ACC112 (cell line): ENCODE results near the gene PTX4.
"Not testable (repeated sequence)": the region's sequence is repeated elsewhere in the genome, so short reads cannot be mapped to it uniquely, and the experiment has no call there.

Experiments used
- H2AFZ ChIP-seq: fragments of 200-600 bp; sonication (generic); one replicate; pipeline ENCODE4 v1.6.0; 2017; ENCODE audit warnings: antibody characterized with exemption, low read length; ENCODE audit not compliant: unreplicated experiment
- H3K27ac ChIP-seq: fragments of 200-600 bp; sonication (generic); 2 replicates; pipeline ENCODE4 v1.5.1; 2014; ENCODE audit warnings: low read depth, mild to moderate bottlenecking, antibody characterized with exemption, low read length, moderate library complexity
- H3K27me3 ChIP-seq: fragments of 200-600 bp; sonication (generic); 2 replicates; pipeline ENCODE4 v1.6.1; 2014; ENCODE audit warnings: mild to moderate bottlenecking, antibody characterized with exemption, low read length, moderate library complexity, mixed read lengths; ENCODE audit not compliant: insufficient read depth
- H3K36me3 ChIP-seq: fragments of 200-600 bp; sonication (generic); 2 replicates; pipeline ENCODE4 v1.6.1; 2016; ENCODE audit warnings: mild to moderate bottlenecking, antibody characterized with exemption, low read length, moderate library complexity, mixed read lengths; ENCODE audit not compliant: insufficient read depth
- H3K4me1 ChIP-seq: fragments of 200-600 bp; sonication (generic); one replicate; pipeline ENCODE4 v1.6.1; 2016; ENCODE audit warnings: low read length, mixed read lengths; ENCODE audit not compliant: insufficient read depth, unreplicated experiment, control insufficient read depth
- H3K4me3 ChIP-seq: fragments of 200-600 bp; sonication (generic); 2 replicates; pipeline ENCODE4 v1.5.1; 2014; ENCODE audit warnings: mild to moderate bottlenecking, low read depth, low read length
- H3K79me2 ChIP-seq: fragments of 200-600 bp; sonication (generic); one replicate; pipeline ENCODE4 v1.6.0; 2016; ENCODE audit warnings: low read length; ENCODE audit not compliant: control insufficient read depth, unreplicated experiment, insufficient read depth

PTX4 gene

DNA sequence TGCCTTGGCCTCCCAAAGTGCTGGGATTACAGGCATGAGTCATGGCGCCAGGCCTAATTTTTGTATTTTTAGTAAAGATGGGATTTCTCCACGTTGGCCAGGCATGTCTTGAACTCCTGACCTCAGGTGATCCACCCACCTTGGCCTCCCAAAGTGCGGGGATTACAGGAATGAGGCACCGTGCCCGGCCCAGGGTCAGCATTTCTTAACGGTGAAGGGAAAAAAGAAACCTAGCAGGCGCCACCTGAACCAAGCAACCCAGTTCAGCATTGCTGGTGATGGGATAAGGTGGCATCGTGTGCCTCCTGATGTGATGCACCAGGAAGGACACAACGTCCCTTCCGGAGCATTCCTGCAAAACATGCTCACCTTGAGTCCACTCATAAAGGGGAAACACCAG lies 11.7 kb downstream of the PTX4 start:
- H3K4me3 ChIP-seq = no peak overlapping the region
- no peak overlapping the region for H2AFZ ChIP-seq
- H3K4me1 ChIP-seq = peaks cover 8% of the 10 kb centered on the region
- no peaks in the 10 kb centered on the region for H3K36me3 ChIP-seq
- H3K27ac ChIP-seq = no peak overlapping the region
- no peaks in the 10 kb centered on the region for H3K27me3 ChIP-seq
- H3K79me2 ChIP-seq = peaks cover 33% of the 10 kb centered on the region

DNA sequence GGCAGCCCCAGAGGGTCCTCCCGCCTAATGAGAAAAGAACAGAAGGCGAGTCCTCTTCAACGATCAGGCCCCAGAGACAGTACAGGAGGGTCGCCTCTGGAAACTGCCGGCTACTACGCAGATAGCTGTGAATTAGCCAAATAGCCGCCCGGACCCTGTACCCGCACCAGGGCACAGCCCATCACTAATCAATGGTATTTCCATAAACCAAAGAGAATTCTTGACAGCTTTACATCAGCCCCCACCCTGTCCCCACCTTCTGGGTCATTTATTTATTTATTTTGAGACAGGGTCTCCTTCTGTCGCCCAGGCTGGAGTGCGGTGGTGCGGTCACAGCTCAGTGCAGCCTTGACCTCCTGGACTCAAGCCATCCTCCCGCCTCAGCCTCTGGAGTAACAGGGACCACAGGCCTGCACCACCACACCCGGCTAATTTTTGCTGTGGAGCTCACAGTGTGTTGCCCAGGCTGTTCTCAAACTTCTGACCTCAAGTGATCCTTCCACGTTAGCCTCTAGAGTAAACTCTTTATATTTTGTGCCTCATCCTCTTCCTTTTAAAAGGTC lies 13.1 kb downstream of the PTX4 start:
- peak overlapping the region; percentile 79 for H3K27ac ChIP-seq
- peak overlapping the region; percentile 90 for H3K4me3 ChIP-seq
- H3K79me2 ChIP-seq = peaks cover 47% of the 10 kb centered on the region
- peaks cover 17% of the 10 kb centered on the region for H3K4me1 ChIP-seq
- no peaks in the 10 kb centered on the region for H3K27me3 ChIP-seq
- H3K36me3 ChIP-seq = no peaks in the 10 kb centered on the region
- H2AFZ ChIP-seq = peak overlapping the region; percentile 98

- Histone ChIP-seq H3K36me3 (no peaks in the 10 kb centered on the region), H2AFZ (peak within 1 kb of the TSS; percentile 98), H3K27me3 (no peaks in the 10 kb centered on the region), H3K79me2 (peaks cover 54% of the 10 kb centered on the region), H3K4me3 (peak within 1 kb of the TSS; percentile 90), H3K27ac (peak within 1 kb of the TSS; percentile 79), H3K4me1 (peaks cover 23% of the 10 kb centered on the region)
Measured at GRCh38 chr16:1474796-1475551, 13.8 kb downstream of the PTX4 start, which contains the start of gene CLCN7. Gene CLCN7 (minus strand): TSS chr16:1475028. CDS start chr16:1474974, 54 bp downstream.

DNA sequence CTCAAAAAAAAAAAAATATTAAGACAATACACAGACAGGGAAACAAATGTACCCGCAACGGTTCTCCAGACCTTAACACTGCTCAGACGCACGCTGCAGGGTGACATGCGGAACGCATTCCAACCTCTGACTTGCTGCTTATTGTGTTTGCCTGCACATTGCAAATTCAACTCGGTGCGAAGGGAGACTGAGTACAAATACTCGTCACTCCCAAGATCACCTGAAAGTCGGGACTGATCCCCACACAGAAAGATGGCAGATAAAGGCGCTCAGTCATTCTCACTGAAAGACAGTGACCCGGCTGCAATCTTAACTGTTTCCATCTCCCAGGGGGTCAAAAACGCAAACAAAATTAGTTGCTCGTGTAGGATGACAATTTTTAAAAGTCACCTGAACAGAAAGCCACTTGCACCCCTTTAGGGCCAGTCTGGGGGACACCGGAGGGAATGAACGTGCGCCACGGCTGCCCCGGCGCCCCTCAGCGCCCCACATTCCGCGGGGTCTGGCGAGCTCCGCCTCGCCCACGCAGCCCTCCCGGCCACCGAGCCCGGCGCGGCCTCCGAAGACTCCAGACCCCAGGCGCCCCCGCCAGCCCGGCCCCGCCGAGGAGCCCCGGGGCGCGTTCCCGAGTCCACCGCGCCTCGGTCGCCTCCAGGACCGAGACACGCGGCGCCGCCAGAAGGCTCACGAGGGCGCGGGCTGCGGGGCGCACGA lies 14.5 kb downstream of the PTX4 start:
- Histone ChIP-seq H3K4me1 (peaks cover 26% of the 10 kb centered on the region), H3K4me3 (peak overlapping the region; percentile 90), H3K27me3 (no peaks in the 10 kb centered on the region), H3K79me2 (peaks cover 61% of the 10 kb centered on the region), H3K36me3 (no peaks in the 10 kb centered on the region), H2AFZ (peak overlapping the region; percentile 30), H3K27ac (peak overlapping the region; percentile 79; the same call in 1 of the 2 replicates)

GRCh38 chr16:1472974-1473373 lies 15.8 kb downstream of the PTX4 start:
- peak overlapping the region; percentile 90 for H3K4me3 ChIP-seq
- no peaks in the 10 kb centered on the region for H3K36me3 ChIP-seq
- H3K4me1 ChIP-seq = peaks cover 26% of the 10 kb centered on the region
- H2AFZ ChIP-seq = no peak overlapping the region
- no peaks in the 10 kb centered on the region for H3K27me3 ChIP-seq
- peaks cover 69% of the 10 kb centered on the region for H3K79me2 ChIP-seq
- no peak overlapping the region for H3K27ac ChIP-seq

- H3K79me2 ChIP-seq = peaks cover 81% of the 10 kb centered on the region
- H3K27ac ChIP-seq = peak overlapping the region; percentile 60; the same call in 1 of the 2 replicates
Measured at GRCh38 chr16:1471569-1472194, 17.1 kb downstream of the PTX4 start.

DNA sequence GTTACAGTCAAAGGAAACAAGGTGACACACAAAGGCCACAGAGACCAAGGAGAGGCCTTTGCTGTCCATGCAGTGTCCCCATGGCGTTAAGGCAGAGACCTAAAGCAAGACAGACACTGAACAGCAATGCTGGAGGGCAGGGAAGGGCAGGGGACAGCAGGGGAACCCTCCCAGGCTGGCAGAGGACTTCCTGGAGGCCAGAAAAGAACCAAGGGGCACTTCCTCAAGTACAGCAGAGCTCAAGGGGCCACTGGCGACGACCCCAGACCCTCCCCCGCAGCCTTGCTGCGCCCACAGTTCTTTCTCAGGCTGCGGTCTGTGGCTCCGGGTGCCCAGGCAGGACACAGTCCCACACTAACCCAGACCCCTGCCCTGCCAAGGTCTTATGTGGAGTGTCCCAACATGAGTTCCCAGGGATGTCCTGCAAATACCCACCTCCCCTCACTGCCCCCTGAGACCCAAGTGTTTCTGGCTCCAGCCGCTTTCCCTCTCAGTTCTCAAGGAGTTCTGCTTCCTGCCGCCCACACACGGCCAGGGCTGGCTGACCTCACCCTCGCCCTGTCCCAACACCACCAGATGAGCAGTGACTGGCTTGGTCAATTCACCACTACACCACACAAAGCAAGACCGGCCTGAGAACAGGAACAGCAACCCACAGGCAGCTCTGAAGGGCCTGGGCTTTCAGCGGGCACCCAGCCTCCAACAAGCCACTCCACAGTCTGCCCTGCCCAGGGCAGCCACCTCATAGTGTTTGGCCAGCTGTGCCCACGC lies 18.1 kb downstream of the PTX4 start:
- peaks cover 26% of the 10 kb centered on the region for H3K4me1 ChIP-seq
- H3K79me2 ChIP-seq = peaks cover 86% of the 10 kb centered on the region
- no peak overlapping the region for H2AFZ ChIP-seq
- peak overlapping the region; percentile 60 for H3K27ac ChIP-seq
- peak overlapping the region; percentile 15 for H3K4me3 ChIP-seq
- H3K36me3 ChIP-seq = no peaks in the 10 kb centered on the region
- H3K27me3 ChIP-seq = no peaks in the 10 kb centered on the region

More at GRCh38 chr16:1471569-1472194, 17.1 kb downstream of the PTX4 start:
- H3K4me1 ChIP-seq = peaks cover 26% of the 10 kb centered on the region
- H3K4me3 ChIP-seq = peak overlapping the region; percentile 11; the same call in 1 of the 2 replicates
- H3K27me3 ChIP-seq = no peaks in the 10 kb centered on the region
- no peak overlapping the region for H2AFZ ChIP-seq
- H3K36me3 ChIP-seq = no peaks in the 10 kb centered on the region

- H3K4me3 ChIP-seq = no peak overlapping the region
- H2AFZ ChIP-seq = no peak overlapping the region
- H3K27me3 ChIP-seq = no peaks in the 10 kb centered on the region
- H3K79me2 ChIP-seq = peaks cover 86% of the 10 kb centered on the region
- H3K36me3 ChIP-seq = no peaks in the 10 kb centered on the region
- H3K27ac ChIP-seq = peak overlapping the region; percentile 60
- peaks cover 26% of the 10 kb centered on the region for H3K4me1 ChIP-seq
Measured at GRCh38 chr16:1469693-1470201, 19.0 kb downstream of the PTX4 start.

DNA sequence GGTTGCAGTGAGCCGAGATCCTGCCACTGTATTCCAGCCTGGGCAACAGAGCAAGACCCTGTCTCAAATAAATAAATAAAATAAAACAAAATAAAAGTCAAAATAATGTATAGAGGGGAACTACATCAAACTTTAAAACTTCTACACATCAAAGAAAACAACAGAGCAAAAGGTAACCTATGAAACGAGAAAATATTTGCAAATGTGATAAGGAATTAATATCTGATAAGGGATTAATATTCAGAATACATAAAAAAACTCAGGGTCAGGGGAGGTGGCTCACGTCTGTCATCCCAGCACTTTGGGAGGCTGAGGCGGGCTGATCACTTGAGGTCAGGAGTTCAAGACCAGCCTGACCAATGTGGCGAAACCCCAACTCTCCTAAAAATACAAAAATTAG lies 19.6 kb downstream of the PTX4 start:
- not testable (repeated sequence) for H3K27me3 ChIP-seq, H3K36me3 ChIP-seq, H3K27ac ChIP-seq, H3K4me3 ChIP-seq, H2AFZ ChIP-seq
- Histone ChIP-seq H3K79me2 (peaks cover 80% of the 10 kb centered on the region), H3K4me1 (peaks cover 26% of the 10 kb centered on the region)

DNA sequence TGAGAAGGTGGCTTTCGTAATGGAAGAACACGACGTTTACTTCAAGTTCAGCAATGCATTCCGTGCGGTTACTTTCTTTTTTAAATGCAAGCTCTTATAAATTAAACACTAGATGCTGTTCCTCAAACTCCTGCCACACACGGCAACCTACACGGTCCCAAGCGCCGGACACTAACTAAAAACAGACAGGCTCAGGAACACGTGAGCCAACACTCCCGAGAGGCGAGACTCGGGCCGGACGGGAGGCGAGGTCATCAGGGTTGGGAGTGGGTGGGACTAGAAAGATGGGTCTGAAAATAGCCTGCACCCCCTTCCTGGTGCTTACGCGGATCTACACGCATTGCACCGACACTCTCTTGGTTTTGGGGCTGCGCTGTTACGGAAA lies 20.3 kb downstream of the PTX4 start:
- Histone ChIP-seq H3K4me3 (no peak overlapping the region), H3K27me3 (no peaks in the 10 kb centered on the region), H3K36me3 (no peaks in the 10 kb centered on the region), H3K27ac (no peak overlapping the region), H3K4me1 (peaks cover 22% of the 10 kb centered on the region), H2AFZ (no peak overlapping the region), H3K79me2 (peaks cover 73% of the 10 kb centered on the region)
